ENCODE data around the gene ADSL.

Gene ADSL

DNA sequence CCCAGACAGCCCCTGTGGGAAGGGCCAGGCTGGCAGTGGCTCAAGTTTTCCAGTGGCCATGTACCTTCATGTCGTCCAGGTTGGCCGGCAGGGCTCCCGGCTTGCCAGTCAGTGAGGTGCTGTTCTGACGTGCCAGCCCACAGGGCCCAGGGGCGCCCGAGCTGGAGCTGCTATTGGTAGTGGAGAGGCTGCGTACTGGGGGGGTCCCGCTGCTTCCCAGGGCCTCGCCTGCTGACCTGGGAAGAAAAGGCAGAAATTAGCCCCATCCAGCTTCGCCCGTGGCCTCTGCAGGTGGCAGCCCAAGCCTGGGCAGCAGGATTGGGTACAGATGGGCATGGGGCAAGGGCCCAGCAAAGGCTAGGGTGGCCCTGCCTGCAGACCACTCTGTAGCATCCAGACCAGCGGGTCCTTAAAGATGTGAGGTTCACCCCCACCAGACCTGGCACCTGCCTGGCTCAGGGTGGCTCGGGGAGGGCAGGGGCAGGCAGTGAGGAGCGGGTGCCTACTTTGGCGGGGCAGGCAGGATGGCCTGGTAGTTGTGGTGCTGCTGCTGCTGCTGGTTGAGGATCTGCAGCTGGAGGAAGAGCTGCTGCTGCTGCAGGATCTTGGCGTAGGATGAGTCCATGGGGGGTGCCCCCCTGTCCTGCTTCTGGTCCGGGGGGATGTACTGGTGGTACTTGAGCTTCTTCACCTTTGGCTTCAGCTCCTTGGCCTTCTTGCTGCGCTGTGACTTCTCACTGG lies 74.2 kb downstream of the ADSL start:
- DNase-seq, result no peak

GRCh38 chr22:40421082-40421350 lies 74.7 kb downstream of the ADSL start:
- no peak for DNase-seq

DNA sequence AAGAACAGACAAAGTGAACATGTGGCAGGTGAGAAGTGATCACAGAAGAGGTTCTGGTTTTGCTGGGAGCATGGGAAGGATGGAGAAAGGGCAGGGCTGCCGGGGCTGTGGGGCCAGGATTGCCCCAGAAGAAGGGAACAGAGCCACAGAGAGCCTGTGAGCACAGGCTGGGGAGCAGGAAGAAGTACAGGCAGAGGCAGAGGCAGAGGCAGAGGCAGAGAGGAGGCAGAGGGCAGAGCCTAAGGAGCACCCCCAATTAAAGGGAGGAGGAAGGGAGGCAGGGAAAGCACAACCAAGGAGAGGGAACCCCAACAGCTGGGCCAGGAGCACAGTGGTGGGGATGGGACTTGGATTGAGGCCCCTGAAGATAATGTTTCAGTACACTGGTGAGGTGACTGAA lies 75.6 kb downstream of the ADSL start:
- no peak for DNase-seq

- DNase-seq, result no peak
These were observed 76.4 kb downstream of the ADSL start for GRCh38 chr22:40422558-40423309.

DNA sequence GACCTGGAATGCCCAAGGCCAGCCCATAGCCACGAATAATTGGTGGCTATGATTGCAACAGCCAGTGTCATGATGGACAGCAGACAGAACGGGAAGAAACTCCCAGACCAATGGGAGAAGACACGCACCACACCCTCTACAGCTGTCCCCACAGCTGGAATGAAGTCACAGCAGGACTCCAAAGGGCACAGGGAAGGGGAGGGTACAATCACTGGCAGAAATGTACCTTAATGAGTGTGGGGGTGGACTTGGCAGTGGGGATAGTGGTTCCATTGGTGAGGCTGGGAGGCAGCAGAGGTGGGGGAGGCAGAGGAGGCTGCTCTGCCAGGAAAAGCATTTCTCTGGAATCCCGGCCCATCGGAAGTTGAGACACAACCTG lies 77.0 kb downstream of the ADSL start:
- no peak for DNase-seq

GRCh38 chr22:40423882-40424640 lies 77.8 kb downstream of the ADSL start:
- DNase-seq, result no peak

DNA sequence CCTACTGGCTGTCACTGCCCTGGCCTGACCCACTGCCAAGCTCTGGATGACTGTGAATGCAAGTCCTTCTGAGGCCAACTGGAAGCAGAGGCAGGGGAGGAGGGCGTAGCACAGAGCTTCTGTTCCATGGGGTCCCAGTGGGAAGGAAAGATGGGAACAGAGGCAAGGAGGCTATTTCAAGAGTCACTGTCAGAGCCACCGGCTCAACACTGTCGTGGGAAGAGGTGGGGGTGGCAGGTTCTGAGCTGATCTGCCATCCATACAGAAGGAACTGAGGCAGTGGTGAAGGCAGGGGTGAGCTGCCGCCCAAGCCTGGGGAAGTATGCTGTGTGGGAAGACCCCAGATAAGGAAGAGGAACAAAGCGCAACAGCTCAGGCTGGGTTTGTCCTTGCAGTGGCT lies 78.8 kb downstream of the ADSL start:
- no peak for DNase-seq

- no peak for DNase-seq
These were observed 80.5 kb downstream of the ADSL start for GRCh38 chr22:40426594-40427333.

- no peak for DNase-seq
These were observed 82.5 kb downstream of the ADSL start for GRCh38 chr22:40428796-40429195.

DNA sequence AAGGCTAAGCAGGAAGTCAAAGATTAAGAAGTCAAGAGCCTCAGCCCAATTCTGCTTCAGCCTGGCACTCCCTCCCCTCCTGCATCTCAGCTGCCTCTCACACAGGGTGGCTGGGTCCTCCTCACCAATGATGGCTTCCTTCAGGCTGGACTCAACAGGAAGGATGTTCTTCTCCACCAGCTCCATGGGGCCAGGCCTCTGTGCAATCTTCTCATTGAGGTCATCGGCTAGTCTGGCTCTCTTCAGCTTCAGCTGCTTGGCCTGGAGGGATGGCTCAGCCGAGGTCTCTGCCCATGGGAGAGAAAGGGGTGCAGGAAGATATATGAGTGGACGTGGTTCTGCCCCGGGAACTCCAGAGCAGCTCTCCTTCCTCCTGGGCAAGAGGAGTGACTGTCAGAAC lies 83.2 kb downstream of the ADSL start:
- no peak for DNase-seq

DNA sequence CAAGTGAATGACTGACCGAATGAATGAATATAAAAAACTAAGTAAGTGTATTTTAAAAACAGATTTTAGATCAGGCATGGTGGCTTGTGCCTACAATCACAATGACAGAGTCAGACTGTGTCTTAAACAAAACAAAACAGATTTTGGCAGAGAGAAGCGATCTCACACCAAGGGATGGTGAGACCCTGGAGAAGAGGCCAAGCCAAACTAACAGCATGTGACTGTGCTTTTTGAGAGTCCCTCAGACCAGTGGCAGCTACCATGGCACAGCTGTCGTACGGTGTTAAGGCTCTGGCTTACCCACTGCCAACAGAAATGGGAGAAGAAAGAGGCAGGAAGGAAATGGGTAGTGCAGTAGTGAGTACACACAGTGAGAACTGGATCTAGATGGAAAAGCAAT lies 84.7 kb downstream of the ADSL start:
- DNase-seq, result no peak

DNA sequence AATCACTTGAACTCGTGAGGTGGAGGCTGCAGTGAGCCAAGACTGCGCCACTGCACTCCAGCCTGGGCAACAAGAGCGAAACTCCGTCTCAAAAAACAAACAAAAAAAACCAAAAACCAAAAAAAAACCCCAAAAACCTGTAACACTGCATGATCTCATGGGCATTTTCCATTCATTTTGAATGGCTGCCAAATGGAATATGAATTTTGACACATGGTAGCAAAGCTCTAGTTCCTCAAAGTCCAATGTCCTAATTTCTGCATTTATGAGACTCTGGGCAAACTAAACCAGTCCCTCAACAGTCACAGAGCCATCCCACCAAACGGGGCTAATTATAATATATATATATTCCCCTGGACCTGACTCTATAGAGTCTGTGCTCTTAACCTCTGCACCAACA lies 85.9 kb downstream of the ADSL start:
- DNase-seq, result no peak

- DNase-seq, result no peak
These were observed 86.3 kb downstream of the ADSL start for GRCh38 chr22:40432625-40433024.

DNA sequence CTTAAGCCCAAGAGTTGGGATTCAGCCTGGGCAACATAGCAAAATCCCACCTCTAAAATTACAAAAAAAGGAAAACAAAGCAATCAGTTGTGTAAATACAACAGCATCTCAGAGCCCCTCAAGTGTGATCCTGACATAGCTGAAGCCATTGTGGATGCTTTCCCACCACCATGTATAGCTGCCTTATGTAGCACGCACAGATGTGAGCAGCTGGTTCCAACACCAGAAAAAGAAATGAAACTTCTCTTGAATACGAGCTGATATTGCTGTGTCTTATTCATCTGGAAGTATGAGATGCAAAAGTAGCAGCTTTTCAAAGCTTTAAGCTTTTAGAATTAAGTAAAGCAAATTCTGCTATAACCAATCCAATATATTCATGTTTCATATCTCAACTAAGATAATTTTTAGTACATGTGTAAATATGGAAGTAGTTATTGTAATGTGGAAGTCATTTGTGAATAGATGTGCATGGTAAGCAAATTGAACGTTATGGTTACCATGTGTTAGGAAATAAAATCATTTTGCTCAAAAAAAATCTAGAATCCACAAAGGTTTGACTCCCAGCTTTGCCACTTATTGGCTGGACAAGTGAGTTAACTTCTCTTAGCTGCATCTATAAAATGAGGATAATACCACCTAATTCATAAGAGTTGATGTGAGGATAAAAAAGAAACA lies 87.3 kb downstream of the ADSL start:
- DNase-seq, result no peak

- no peak for DNase-seq
These were observed 87.8 kb downstream of the ADSL start for GRCh38 chr22:40434106-40434505.

GRCh38 chr22:40434745-40435144 lies 88.4 kb downstream of the ADSL start:
- DNase-seq, result no peak

- no peak for DNase-seq
These were observed 90.5 kb downstream of the ADSL start for GRCh38 chr22:40436505-40437431.

All from effector CD4-positive, alpha-beta T cell (primary cell).